Measurements from ENCODE around the gene HPRT1. TPM values are rescaled to one million over a fixed set of nuclear protein-coding genes. Genes with fewer than 3 reads are reported as not detected.

HPRT1 gene
- total RNA-seq, 2 donors from 2014 or later, result 19.0 to 20.0 TPM

GRCh38 chrX:134426281-134426680 lies 33.7 kb upstream of the HPRT1 start:
- TF ChIP-seq CTCF (conservative IDR thresholded peaks at IDR 0.05), result no peak

GRCh38 chrX:134431894-134432293 lies 28.1 kb upstream of the HPRT1 start:
- Mint-ChIP-seq H3K27me3 (ENCODE audit: insufficient read depth) (no peaks in the 10 kb centered on the region), H3K36me3 (ENCODE audit: low read depth) (peaks cover 31% of the 10 kb centered on the region), H3K9me3 (peaks cover 60% of the 10 kb centered on the region), H3K4me3 (no peak overlapping the region), H3K4me1 (no peaks in the 10 kb centered on the region), H3K27ac (no peak overlapping the region)
- H3K27me3 ChIP-seq (ENCODE audit: control insufficient read depth, insufficient read depth, low read length, poor library complexity, severe bottlenecking), result no peaks in the 10 kb centered on the region
- H3K4me1 ChIP-seq (ENCODE audit: control insufficient read depth, insufficient read depth, low read length), result no peaks in the 10 kb centered on the region
- no peak overlapping the region for H3K27ac ChIP-seq (ENCODE audit: low read depth, low read length)
- no peak for TF ChIP-seq CTCF (conservative IDR thresholded peaks at IDR 0.05)
- H3K9ac ChIP-seq (ENCODE audit: extremely low read depth, low read length, poor library complexity, severe bottlenecking), result no peak overlapping the region
- no peak for DNase-seq
- WGBS, 2 experiments (ENCODE audit: insufficient coverage in 1 of 2, insufficient read length in 1 of 2), result 100% methylated on average over 2 of the region's 2 CpGs; no CpG with 5 or more reads in 1 of the 2 experiments
- H3K9me3 ChIP-seq (ENCODE audit: control insufficient read depth, low read length), result no peaks in the 10 kb centered on the region
- peaks cover 35% of the 10 kb centered on the region for H3K36me3 ChIP-seq (ENCODE audit: control insufficient read depth, insufficient read depth, low read length)
- H3K4me3 ChIP-seq (ENCODE audit: low read length), result no peak overlapping the region

More at GRCh38 chrX:134426281-134426680, 33.7 kb upstream of the HPRT1 start:
- H3K4me3 ChIP-seq (ENCODE audit: low read length), result no peak overlapping the region
- no peak overlapping the region for H3K9ac ChIP-seq (ENCODE audit: extremely low read depth, low read length, poor library complexity, severe bottlenecking)
- DNase-seq, result no peak
- peaks cover 31% of the 10 kb centered on the region for H3K9me3 Mint-ChIP-seq
- H3K36me3 ChIP-seq (ENCODE audit: control insufficient read depth, insufficient read depth, low read length), result peaks cover 58% of the 10 kb centered on the region
- H3K27me3 Mint-ChIP-seq (ENCODE audit: insufficient read depth), result no peaks in the 10 kb centered on the region
- no peaks in the 10 kb centered on the region for H3K27me3 ChIP-seq (ENCODE audit: control insufficient read depth, insufficient read depth, low read length, poor library complexity, severe bottlenecking)
- H3K4me3 Mint-ChIP-seq, result no peak overlapping the region
- no peaks in the 10 kb centered on the region for H3K4me1 ChIP-seq (ENCODE audit: control insufficient read depth, insufficient read depth, low read length)
- WGBS, 2 experiments (ENCODE audit: insufficient coverage in 1 of 2, insufficient read length in 1 of 2), result 95% methylated on average over 4 of the region's 5 CpGs; no CpG with 5 or more reads in 1 of the 2 experiments
- H3K4me1 Mint-ChIP-seq, result no peaks in the 10 kb centered on the region
- peaks cover 22% of the 10 kb centered on the region for H3K36me3 Mint-ChIP-seq (ENCODE audit: low read depth)
- no peaks in the 10 kb centered on the region for H3K9me3 ChIP-seq (ENCODE audit: control insufficient read depth, low read length)
- no peak overlapping the region for H3K27ac Mint-ChIP-seq
- no peak overlapping the region for H3K27ac ChIP-seq (ENCODE audit: low read depth, low read length)

GRCh38 chrX:134435894-134436293 lies 24.1 kb upstream of the HPRT1 start:
- Mint-ChIP-seq H3K4me3 (no peak overlapping the region), H3K4me1 (no peaks in the 10 kb centered on the region), H3K36me3 (ENCODE audit: low read depth) (peaks cover 37% of the 10 kb centered on the region), H3K27me3 (ENCODE audit: insufficient read depth) (no peaks in the 10 kb centered on the region), H3K9me3 (peaks cover 65% of the 10 kb centered on the region), H3K27ac (no peak overlapping the region)
- no peak overlapping the region for H3K9ac ChIP-seq (ENCODE audit: extremely low read depth, low read length, poor library complexity, severe bottlenecking)
- no peak for DNase-seq
- 67% methylated on average over 1 of the region's 6 CpGs; no CpG with 5 or more reads in 1 of the 2 experiments for whole genome bisulfite sequencing, 2 experiments (ENCODE audit: insufficient coverage in 1 of 2, insufficient read length in 1 of 2)
- H3K36me3 ChIP-seq (ENCODE audit: control insufficient read depth, insufficient read depth, low read length), result peaks cover 10% of the 10 kb centered on the region
- no peak overlapping the region for H3K4me3 ChIP-seq (ENCODE audit: low read length)
- H3K4me1 ChIP-seq (ENCODE audit: control insufficient read depth, insufficient read depth, low read length), result no peaks in the 10 kb centered on the region
- H3K27me3 ChIP-seq (ENCODE audit: control insufficient read depth, insufficient read depth, low read length, poor library complexity, severe bottlenecking), result no peaks in the 10 kb centered on the region
- H3K9me3 ChIP-seq (ENCODE audit: control insufficient read depth, low read length), result no peaks in the 10 kb centered on the region
- TF ChIP-seq CTCF (conservative IDR thresholded peaks at IDR 0.05), result no peak
- no peak overlapping the region for H3K27ac ChIP-seq (ENCODE audit: low read depth, low read length)

Measured in endodermal cell (in vitro differentiated cells).